H9 (cell line): ENCODE data around the gene ERAL1. TPM values are rescaled to one million over a fixed set of nuclear protein-coding genes. Genes with fewer than 3 reads are reported as not detected.
A peak's percentile ranks its signal among the peaks of the same experiment; 100 is the strongest.

Experiments
- DNase-seq: peaks from one replicate; pipeline ENCODE4 v3.0.0-alpha.2; 2017
- H2AFZ ChIP-seq: one replicate; pipeline ENCODE4 v1.6.1; 2013; ENCODE audit warnings: mild to moderate bottlenecking, low read length, control low read depth, moderate library complexity
- H2AK5ac ChIP-seq: 2 replicates; pipeline ENCODE4 v1.6.1; 2013; ENCODE audit warnings: low read length, control low read depth, mixed read lengths; ENCODE audit not compliant: insufficient read length
- H2BK120ac ChIP-seq: one replicate; pipeline ENCODE4 v1.6.1; 2013; ENCODE audit warnings: low read depth, mild to moderate bottlenecking, low read length, control low read depth, inconsistent platforms; ENCODE audit not compliant: poor library complexity, severe bottlenecking
- H2BK12ac ChIP-seq: 2 replicates; pipeline ENCODE4 v1.6.1; 2013; ENCODE audit warnings: low read length, control low read depth, mixed read lengths, low read depth; ENCODE audit not compliant: insufficient read length
- H2BK15ac ChIP-seq: 2 replicates; pipeline ENCODE4 v1.6.1; 2013; ENCODE audit warnings: low read depth, low read length, control low read depth
- H2BK20ac ChIP-seq: one replicate; pipeline ENCODE4 v1.6.1; 2013; ENCODE audit warnings: low read depth, mild to moderate bottlenecking, low read length, control low read depth, inconsistent platforms; ENCODE audit not compliant: poor library complexity, severe bottlenecking
- H2BK5ac ChIP-seq: 2 replicates; pipeline ENCODE4 v1.6.1; 2013; ENCODE audit warnings: low read length, control low read depth, mixed read lengths; ENCODE audit not compliant: insufficient read length
- H3K14ac ChIP-seq: 2 replicates; pipeline ENCODE4 v1.6.1; 2013; ENCODE audit warnings: low read length, control low read depth; ENCODE audit not compliant: insufficient read depth
- H3K18ac ChIP-seq: 2 replicates; pipeline ENCODE4 v1.6.1; 2013; ENCODE audit warnings: low read depth, mild to moderate bottlenecking, mixed read lengths, low read length, control low read depth; ENCODE audit not compliant: insufficient read length
- H3K23ac ChIP-seq: 2 replicates; pipeline ENCODE4 v1.6.1; 2013; ENCODE audit warnings: low read length, control low read depth, mixed read lengths, low read depth; ENCODE audit not compliant: insufficient read length
- H3K23me2 ChIP-seq: 2 replicates; pipeline ENCODE4 v1.6.1; 2013; ENCODE audit warnings: low read depth, mild to moderate bottlenecking, mixed read lengths, low read length, control low read depth; ENCODE audit not compliant: insufficient read length, poor library complexity, severe bottlenecking
- H3K27ac ChIP-seq: 2 replicates; pipeline ENCODE4 v1.5.1; 2013; ENCODE audit warnings: low read length, control low read depth, mixed read lengths, low read depth; ENCODE audit not compliant: insufficient read length
- H3K27me3 ChIP-seq: 2 replicates; pipeline ENCODE4 v1.6.1; 2013; ENCODE audit warnings: low read length, control low read depth, inconsistent platforms; ENCODE audit not compliant: insufficient read depth
- H3K4ac ChIP-seq: 2 replicates; pipeline ENCODE4 v1.6.1; 2013; ENCODE audit warnings: low read depth, mild to moderate bottlenecking, control low read depth, inconsistent platforms, low read length, moderate library complexity
- H3K4me1 ChIP-seq: 2 replicates; pipeline ENCODE4 v1.6.1; 2013; ENCODE audit warnings: low read length, control low read depth, inconsistent platforms; ENCODE audit not compliant: insufficient read depth
- H3K4me2 ChIP-seq: 2 replicates; pipeline ENCODE4 v1.6.1; 2013; ENCODE audit warnings: low read length, control low read depth, mixed read lengths; ENCODE audit not compliant: insufficient read length, insufficient read depth
- H3K56ac ChIP-seq: 2 replicates; pipeline ENCODE4 v1.6.1; 2013; ENCODE audit warnings: low read depth, mild to moderate bottlenecking, mixed read lengths, low read length, control low read depth; ENCODE audit not compliant: insufficient read length
- H3K79me1 ChIP-seq: 2 replicates; pipeline ENCODE4 v1.6.1; 2013; ENCODE audit warnings: low read depth, mild to moderate bottlenecking, moderate library complexity, low read length, control low read depth, inconsistent platforms; ENCODE audit not compliant: insufficient read depth, poor library complexity, severe bottlenecking
- H3K79me2 ChIP-seq: 2 replicates; pipeline ENCODE4 v1.6.1; 2013; ENCODE audit warnings: low read length, control low read depth, inconsistent platforms; ENCODE audit not compliant: insufficient read depth
- H3K9ac ChIP-seq: 2 replicates; pipeline ENCODE4 v1.6.1; 2013; ENCODE audit warnings: low read length, control low read depth, mixed read lengths; ENCODE audit not compliant: insufficient read length; ENCODE audit errors: extremely low read depth
- H3K9me3 ChIP-seq: one replicate; pipeline ENCODE4 v1.6.1; 2013; ENCODE audit warnings: low read depth, low read length, inconsistent platforms; ENCODE audit not compliant: control insufficient read depth
- H3T11ph ChIP-seq: one replicate; pipeline ENCODE4 v1.6.1; 2013; ENCODE audit warnings: mild to moderate bottlenecking, low read length, control low read depth, inconsistent platforms
- H4K20me1 ChIP-seq: one replicate; pipeline ENCODE4 v1.6.1; 2013; ENCODE audit not compliant: control insufficient read depth, insufficient read length, insufficient read depth
- H4K5ac ChIP-seq: 2 replicates; pipeline ENCODE4 v1.6.1; 2013; ENCODE audit warnings: low read depth, mild to moderate bottlenecking, mixed read lengths, low read length, control low read depth; ENCODE audit not compliant: insufficient read length
- H4K8ac ChIP-seq: replicated peaks from 2 replicates; pipeline ENCODE4 v1.6.1; 2013; ENCODE audit warnings: low read length, control low read depth, mixed read lengths, low read depth; ENCODE audit not compliant: insufficient read length
- H4K91ac ChIP-seq: 2 replicates; pipeline ENCODE4 v1.6.1; 2013; ENCODE audit warnings: low read depth, mild to moderate bottlenecking, moderate library complexity, mixed read lengths, low read length, control low read depth; ENCODE audit not compliant: insufficient read length
- H3K27ac Mint-ChIP-seq, 3 experiments: 2 replicates in 2 of 3; 3 replicates in 1 of 3; pipeline ENCODE4 v1.8.0; 2020 to 2021; ENCODE audit warnings: mixed read lengths in 3 of 3, mild to moderate bottlenecking in 1 of 3, moderate library complexity in 1 of 3
- H3K27me3 Mint-ChIP-seq: 2 replicates; pipeline ENCODE4 v1.8.0; 2021; ENCODE audit warnings: low read depth, mild to moderate bottlenecking, moderate library complexity, mixed read lengths
- H3K36me3 Mint-ChIP-seq, 3 experiments: 2 replicates in 2 of 3; 3 replicates in 1 of 3; pipeline ENCODE4 v1.8.0; 2020 to 2021; ENCODE audit warnings: low read depth in 3 of 3, mixed read lengths in 3 of 3; ENCODE audit not compliant: insufficient read depth in 1 of 3
- H3K4me1 Mint-ChIP-seq, 2 experiments: 2 replicates each; pipeline ENCODE4 v1.8.0; 2020; ENCODE audit warnings: mixed read lengths in 2 of 2
- H3K4me3 Mint-ChIP-seq, 2 experiments: 2 replicates in 1 of 2; 3 replicates in 1 of 2; pipeline ENCODE4 v1.8.0; 2020 to 2021; ENCODE audit warnings: mild to moderate bottlenecking in 2 of 2, mixed read lengths in 2 of 2, moderate library complexity in 1 of 2
- H3K9me3 Mint-ChIP-seq, 2 experiments: 2 replicates in 1 of 2; 3 replicates in 1 of 2; pipeline ENCODE4 v1.8.0; 2020; ENCODE audit warnings: mild to moderate bottlenecking in 2 of 2, mixed read lengths in 2 of 2, moderate library complexity in 1 of 2
- WGBS: extraction: QIAGEN DNeasy Blood & Tissue Kit; methylation state at CpG from one replicate; pipeline ENCODE4 v1.1.7; 2013; ENCODE audit warnings: missing lambda C conversion rate, low lambda C conversion rate, mixed read lengths; ENCODE audit not compliant: insufficient read length; ENCODE audit errors: extremely low coverage; 5-methylcytosine and 5-hydroxymethylcytosine counted together
- total RNA-seq: library from RNA; stranded (reverse); gene quantifications from 2 replicates; pipeline ENCODE4 v1.2.1, GENCODE V29; 2021
- TF ChIP-seq, protein P1 (sequence below): fragments of 200-600 bp; sonication (generic); conservative IDR thresholded peaks from 3 replicates; pipeline ENCODE4 v1.8.0; 2021; ENCODE audit warnings: antibody characterized with exemption, mild to moderate bottlenecking

Gene ERAL1
- total RNA-seq, 1 experiment from 2014 or later = 67.8 TPM

DNA sequence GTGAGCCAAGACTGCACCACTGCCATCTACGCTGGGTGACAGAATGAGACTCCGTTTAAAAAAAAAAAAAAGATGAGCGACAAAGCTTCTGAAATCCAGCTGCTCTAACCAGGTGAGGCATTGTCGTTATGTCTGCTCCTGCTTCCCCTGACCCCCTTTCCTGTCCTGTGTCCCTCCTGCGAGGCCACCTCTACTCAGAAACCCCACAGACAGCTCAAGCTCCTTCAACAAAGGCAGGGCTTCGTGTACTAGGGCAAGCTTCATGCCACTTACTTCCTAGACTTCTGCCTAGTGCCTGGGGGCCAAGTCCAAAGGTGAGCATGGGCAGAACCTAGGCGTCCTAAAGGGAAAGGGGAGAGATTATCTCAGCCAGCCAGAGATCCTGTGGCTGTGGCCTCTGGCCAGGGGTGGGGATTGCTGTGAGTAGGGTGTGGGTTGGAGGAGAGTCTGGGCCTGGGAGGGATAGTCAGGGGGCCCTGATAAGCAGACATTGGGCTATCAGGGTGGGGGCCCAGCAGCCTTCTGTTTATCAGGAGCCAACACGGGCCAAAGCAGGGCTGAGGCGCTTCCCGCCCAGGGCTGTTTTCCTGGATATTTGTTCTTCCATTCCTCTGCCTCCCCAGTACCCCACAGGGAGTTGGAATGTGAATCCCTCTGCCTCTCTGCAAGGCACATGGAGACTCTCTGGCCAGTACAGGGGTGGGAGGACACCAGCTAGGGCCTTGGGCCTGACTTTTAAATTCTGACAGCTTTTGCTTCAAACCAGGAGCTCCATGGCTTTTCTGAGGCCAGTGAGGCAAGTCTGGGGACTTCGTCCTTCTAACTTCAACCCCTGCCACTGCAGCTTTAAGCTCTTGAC lies 10.4 kb downstream of the ERAL1 start:
- Histone ChIP-seq H3K23ac (no peak overlapping the region), H3K9me3 (no peaks in the 10 kb centered on the region), H4K20me1 (no peaks in the 10 kb centered on the region), H2BK12ac (no peak overlapping the region), H3K27ac (no peak overlapping the region), H3K56ac (no peak overlapping the region), H2BK20ac (no peak overlapping the region), H2BK15ac (0 out of 2 replicates have a peak overlapping the region, but pooled peaks have one; percentile 68), H3K4ac (no peak overlapping the region), H3K4me1 (no peaks in the 10 kb centered on the region; the same call in 1 of the 2 replicates), H4K5ac (no peak overlapping the region), H3K79me1 (no peaks in the 10 kb centered on the region), H3K14ac (no peak overlapping the region), H4K91ac (no peak overlapping the region), H3T11ph (no peak overlapping the region), H2AK5ac (no peak overlapping the region), H3K18ac (no peak overlapping the region), H2BK120ac (no peak overlapping the region), H2AFZ (no peak overlapping the region), H3K9ac (no peak overlapping the region), H3K4me2 (no peak overlapping the region), H3K79me2 (no peaks in the 10 kb centered on the region), H4K8ac (no peak overlapping the region), H2BK5ac (no peak overlapping the region), H3K23me2 (peaks cover 3% of the 10 kb centered on the region), H3K27me3 (no peaks in the 10 kb centered on the region)
- H3K27me3 Mint-ChIP-seq = peaks cover 6% of the 10 kb centered on the region
- no peak overlapping the region for H3K4me3 Mint-ChIP-seq
- peak overlapping the region in 1 of 3 experiments; percentile 21; a peak in 2 of 7 replicates for H3K27ac Mint-ChIP-seq
- whole genome bisulfite sequencing = no CpG with 5 or more reads among the region's 11 CpGs
- peaks cover 14 to 21% of the 10 kb centered on the region in 2 experiments for H3K4me1 Mint-ChIP-seq
- H3K9me3 Mint-ChIP-seq = no peaks in the 10 kb centered on the region
- TF ChIP-seq, protein P1, sequence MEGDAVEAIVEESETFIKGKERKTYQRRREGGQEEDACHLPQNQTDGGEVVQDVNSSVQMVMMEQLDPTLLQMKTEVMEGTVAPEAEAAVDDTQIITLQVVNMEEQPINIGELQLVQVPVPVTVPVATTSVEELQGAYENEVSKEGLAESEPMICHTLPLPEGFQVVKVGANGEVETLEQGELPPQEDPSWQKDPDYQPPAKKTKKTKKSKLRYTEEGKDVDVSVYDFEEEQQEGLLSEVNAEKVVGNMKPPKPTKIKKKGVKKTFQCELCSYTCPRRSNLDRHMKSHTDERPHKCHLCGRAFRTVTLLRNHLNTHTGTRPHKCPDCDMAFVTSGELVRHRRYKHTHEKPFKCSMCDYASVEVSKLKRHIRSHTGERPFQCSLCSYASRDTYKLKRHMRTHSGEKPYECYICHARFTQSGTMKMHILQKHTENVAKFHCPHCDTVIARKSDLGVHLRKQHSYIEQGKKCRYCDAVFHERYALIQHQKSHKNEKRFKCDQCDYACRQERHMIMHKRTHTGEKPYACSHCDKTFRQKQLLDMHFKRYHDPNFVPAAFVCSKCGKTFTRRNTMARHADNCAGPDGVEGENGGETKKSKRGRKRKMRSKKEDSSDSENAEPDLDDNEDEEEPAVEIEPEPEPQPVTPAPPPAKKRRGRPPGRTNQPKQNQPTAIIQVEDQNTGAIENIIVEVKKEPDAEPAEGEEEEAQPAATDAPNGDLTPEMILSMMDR = no peak
- no peak for DNase-seq
- peaks cover 5 to 11% (median 6%) of the 10 kb centered on the region in 3 experiments; a peak in 6 of 7 replicates for H3K36me3 Mint-ChIP-seq
